ENCODE measurements around the gene TTYH3.

Gene TTYH3

GRCh38 chr7:2663960-2664359 is 32.2 kb downstream of the TTYH3 start:
- no peak for TF ChIP-seq CTCF (IDR thresholded peaks at IDR 0.05; ENCODE audit: insufficient read depth, low read length, missing control alignments)
- POLR2A ChIA-PET, result no interaction called here
- H3K4me3 ChIP-seq (ENCODE audit: low read depth, low read length), result no peak overlapping the region
- CTCF ChIA-PET, result interaction anchor here (1.6 kb wide), 1 partner anchor 15 kb away, joined by 4 read pairs; no protein-coding TSS in a partner anchor
- DNase-seq (ENCODE audit: low read depth, low spot score), result no peak

DNA sequence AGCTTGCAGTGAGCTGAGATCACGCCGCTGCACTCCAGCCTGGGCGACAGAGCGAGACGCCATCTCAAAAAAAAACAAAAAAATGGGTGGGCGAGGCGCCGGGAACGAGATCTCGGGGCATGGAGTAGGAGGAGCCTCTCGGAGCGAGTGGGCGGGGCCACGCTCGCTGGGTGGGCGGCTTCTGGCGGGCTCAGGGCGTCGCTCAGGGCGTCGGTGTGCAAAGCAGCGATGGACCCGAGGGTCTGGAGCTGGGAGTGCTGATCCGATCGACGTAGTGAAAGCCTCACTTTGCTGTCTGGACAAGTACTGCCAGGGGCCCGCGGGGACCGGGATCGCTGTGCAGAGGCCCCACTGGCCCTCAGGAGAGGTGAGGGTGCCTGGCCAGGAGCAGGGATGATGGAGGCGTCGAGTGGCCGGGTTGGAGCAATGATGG is 33.6 kb downstream of the TTYH3 start:
- DNase-seq (ENCODE audit: low read depth, low spot score), result no peak
- ChIA-PET CTCF (interaction anchor here (0.9 to 3.5 kb wide), 4 partner anchors 16 to 98 kb away, joined by 4 to 10 read pairs (median 6); no protein-coding TSS in a partner anchor), POLR2A (no interaction called here)
- H3K4me3 ChIP-seq (ENCODE audit: low read depth, low read length), result no peak overlapping the region
- TF ChIP-seq CTCF (IDR thresholded peaks at IDR 0.05; ENCODE audit: insufficient read depth, low read length, missing control alignments), result no peak

- DNase-seq (ENCODE audit: low read depth, low spot score), result no peak
- H3K4me3 ChIP-seq (ENCODE audit: low read depth, low read length), result no peak overlapping the region
- ChIA-PET POLR2A (no interaction called here), CTCF (interaction anchor here (1.5 to 3.5 kb wide), 2 partner anchors 15 to 44 kb away, joined by 9 to 10 read pairs; no protein-coding TSS in a partner anchor)
- TF ChIP-seq CTCF (IDR thresholded peaks at IDR 0.05; ENCODE audit: insufficient read depth, low read length, missing control alignments), result no peak
Measured at GRCh38 chr7:2666155-2666554, 34.4 kb downstream of the TTYH3 start.

GRCh38 chr7:2666588-2667250 is 34.9 kb downstream of the TTYH3 start:
- POLR2A ChIA-PET, result no interaction called here

GRCh38 chr7:2667843-2668242 is 36.1 kb downstream of the TTYH3 start:
- ChIA-PET POLR2A (no interaction called here), CTCF (interaction anchor here (1.0 to 3.5 kb wide), 3 partner anchors 15 to 112 kb away, joined by 3 to 9 read pairs (median 4); partner anchors contain the start of gene BRAT1)
- TF ChIP-seq CTCF (IDR thresholded peaks at IDR 0.05; ENCODE audit: insufficient read depth, low read length, missing control alignments), result no peak
- DNase-seq (ENCODE audit: low read depth, low spot score), result no peak
- H3K4me3 ChIP-seq (ENCODE audit: low read depth, low read length), result no peak overlapping the region

More at GRCh38 chr7:2666588-2667250, 34.9 kb downstream of the TTYH3 start:
- no peak overlapping the region for H3K4me3 ChIP-seq (ENCODE audit: low read depth, low read length)
- TF ChIP-seq CTCF (IDR thresholded peaks at IDR 0.05; ENCODE audit: insufficient read depth, low read length, missing control alignments), result no peak
- CTCF ChIA-PET, result interaction anchor here (0.6 to 3.5 kb wide), 3 partner anchors 7 to 44 kb away, joined by 3 to 9 read pairs (median 4); no protein-coding TSS in a partner anchor
- no peak for DNase-seq (ENCODE audit: low read depth, low spot score)

DNA sequence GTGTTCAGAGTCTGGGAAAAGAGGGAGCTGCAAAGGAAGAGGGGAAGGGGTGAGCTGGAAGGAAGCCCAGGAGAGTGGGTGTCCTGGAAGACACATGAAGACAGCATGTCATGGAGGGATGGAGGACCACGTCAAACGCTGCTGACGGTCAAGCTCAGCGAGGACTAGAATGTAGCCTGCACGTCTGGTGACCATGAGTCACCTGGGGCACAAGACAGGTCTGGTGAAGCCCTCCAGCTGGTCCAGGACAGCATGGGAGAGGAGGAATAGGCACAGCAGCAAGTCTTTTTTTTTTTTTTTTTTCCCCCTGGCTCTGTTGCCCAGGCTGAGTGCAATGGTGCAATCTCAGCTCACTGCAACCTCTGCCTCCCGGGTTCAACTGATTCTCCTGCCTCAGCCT is 36.6 kb downstream of the TTYH3 start:
- no peak overlapping the region for H3K4me3 ChIP-seq (ENCODE audit: low read depth, low read length)
- ChIA-PET POLR2A (no interaction called here), CTCF (interaction anchor here (0.6 to 3.5 kb wide), 7 partner anchors 9 to 198 kb away, joined by 3 to 9 read pairs (median 4); partner anchors contain the start of gene BRAT1)
- DNase-seq (ENCODE audit: low read depth, low spot score), result no peak
- TF ChIP-seq CTCF (IDR thresholded peaks at IDR 0.05; ENCODE audit: insufficient read depth, low read length, missing control alignments), result no peak

Measured in AG04449 (cell line).